ENCODE data around the gene TAAR9.

Gene TAAR9

GRCh38 chr6:132567566-132567965 lies 29.5 kb downstream of the TAAR9 start:
- H3K4me3 ChIP-seq (ENCODE audit: low read length): no peak overlapping the region
- TF ChIP-seq, protein P1, sequence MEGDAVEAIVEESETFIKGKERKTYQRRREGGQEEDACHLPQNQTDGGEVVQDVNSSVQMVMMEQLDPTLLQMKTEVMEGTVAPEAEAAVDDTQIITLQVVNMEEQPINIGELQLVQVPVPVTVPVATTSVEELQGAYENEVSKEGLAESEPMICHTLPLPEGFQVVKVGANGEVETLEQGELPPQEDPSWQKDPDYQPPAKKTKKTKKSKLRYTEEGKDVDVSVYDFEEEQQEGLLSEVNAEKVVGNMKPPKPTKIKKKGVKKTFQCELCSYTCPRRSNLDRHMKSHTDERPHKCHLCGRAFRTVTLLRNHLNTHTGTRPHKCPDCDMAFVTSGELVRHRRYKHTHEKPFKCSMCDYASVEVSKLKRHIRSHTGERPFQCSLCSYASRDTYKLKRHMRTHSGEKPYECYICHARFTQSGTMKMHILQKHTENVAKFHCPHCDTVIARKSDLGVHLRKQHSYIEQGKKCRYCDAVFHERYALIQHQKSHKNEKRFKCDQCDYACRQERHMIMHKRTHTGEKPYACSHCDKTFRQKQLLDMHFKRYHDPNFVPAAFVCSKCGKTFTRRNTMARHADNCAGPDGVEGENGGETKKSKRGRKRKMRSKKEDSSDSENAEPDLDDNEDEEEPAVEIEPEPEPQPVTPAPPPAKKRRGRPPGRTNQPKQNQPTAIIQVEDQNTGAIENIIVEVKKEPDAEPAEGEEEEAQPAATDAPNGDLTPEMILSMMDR (IDR thresholded peaks at IDR 0.05; ENCODE audit: insufficient read depth, low read depth, low read length, missing control alignments): no peak
- no peak for DNase-seq (ENCODE audit: low read depth)

DNA sequence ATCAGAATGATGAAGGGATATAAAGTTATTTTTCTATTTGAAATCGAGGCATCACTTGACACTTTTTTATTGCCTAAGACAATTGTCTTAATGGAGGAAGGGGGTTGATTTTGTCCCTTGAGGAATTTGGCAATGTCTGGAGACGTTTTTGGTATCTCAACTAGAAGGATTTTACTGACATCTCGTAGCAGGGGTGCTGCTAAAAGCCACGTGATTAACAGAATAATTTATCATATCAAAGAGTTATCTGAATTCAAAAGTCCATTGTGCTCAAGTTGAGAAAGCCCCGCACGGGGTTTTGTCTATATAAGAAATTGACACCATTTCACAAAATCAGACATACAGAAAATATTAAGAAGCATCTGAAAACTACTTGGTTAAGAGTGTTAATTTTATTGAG lies 30.5 kb downstream of the TAAR9 start:
- DNase-seq (ENCODE audit: low read depth): no peak
- no peak overlapping the region for H3K4me3 ChIP-seq (ENCODE audit: low read length)
- TF ChIP-seq, protein P1 (IDR thresholded peaks at IDR 0.05; ENCODE audit: insufficient read depth, low read depth, low read length, missing control alignments): no peak

- TF ChIP-seq, protein P1 (IDR thresholded peaks at IDR 0.05; ENCODE audit: insufficient read depth, low read depth, low read length, missing control alignments): no peak
- no peak for DNase-seq (ENCODE audit: low read depth)
- H3K4me3 ChIP-seq (ENCODE audit: low read length): no peak overlapping the region
These were observed 31.1 kb downstream of the TAAR9 start for GRCh38 chr6:132569170-132569569.

- TF ChIP-seq, protein P1 (IDR thresholded peaks at IDR 0.05; ENCODE audit: insufficient read depth, low read depth, low read length, missing control alignments): no peak
- no peak within 1 kb of the TSS for H3K4me3 ChIP-seq (ENCODE audit: low read length)
- DNase-seq (ENCODE audit: low read depth): no peak
These were observed 32.2 kb downstream of the TAAR9 start, which contains the start of gene TAAR6 for GRCh38 chr6:132570221-132570777. TSS of gene TAAR6 (plus strand) at chr6:132570322. CDS start at chr6:132570322, 0 bp downstream.

GRCh38 chr6:132571774-132572173 lies 33.7 kb downstream of the TAAR9 start:
- H3K4me3 ChIP-seq (ENCODE audit: low read length): no peak overlapping the region
- DNase-seq (ENCODE audit: low read depth): no peak
- TF ChIP-seq, protein P1 (IDR thresholded peaks at IDR 0.05; ENCODE audit: insufficient read depth, low read depth, low read length, missing control alignments): no peak

DNA sequence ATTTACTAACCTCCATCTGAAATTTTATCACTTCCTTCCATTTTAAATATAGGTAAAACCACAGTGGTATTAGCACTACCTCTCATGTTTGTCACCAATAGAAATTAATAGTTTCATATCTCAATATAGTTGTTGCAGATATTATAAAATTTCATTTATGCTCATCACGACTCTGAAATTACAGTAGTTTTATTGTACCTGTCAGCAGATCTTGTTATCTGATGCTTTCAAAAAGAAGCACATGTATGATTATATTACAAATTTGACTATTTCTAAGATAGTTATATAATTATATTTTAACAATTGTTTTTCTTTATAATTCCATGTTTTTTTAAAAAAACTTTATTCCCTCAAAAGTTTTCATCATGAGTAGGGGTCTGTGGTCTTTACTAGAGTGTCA lies 46.6 kb downstream of the TAAR9 start:
- H3K4me3 ChIP-seq (ENCODE audit: low read length): no peak overlapping the region
- DNase-seq (ENCODE audit: low read depth): no peak
- TF ChIP-seq, protein P1 (IDR thresholded peaks at IDR 0.05; ENCODE audit: insufficient read depth, low read depth, low read length, missing control alignments): no peak

DNA sequence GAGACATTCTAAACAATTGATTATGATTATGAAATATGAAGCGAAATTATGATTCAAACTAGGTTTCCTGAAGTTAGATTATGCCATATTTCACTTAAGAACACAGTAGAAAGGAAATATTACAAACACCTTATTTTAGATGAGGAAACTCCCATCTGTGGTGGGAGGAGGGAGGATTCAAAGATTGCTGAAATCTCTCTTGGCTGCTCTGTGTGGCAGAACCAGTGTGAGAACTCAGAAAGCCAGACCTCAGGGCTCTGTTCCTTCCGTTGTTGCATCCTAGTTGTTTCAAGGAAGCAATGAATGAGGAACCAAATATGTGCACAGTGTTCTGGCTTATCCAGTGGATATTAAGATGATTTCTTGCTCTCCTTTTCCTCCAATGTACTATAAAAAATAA lies 49.3 kb downstream of the TAAR9 start:
- TF ChIP-seq, protein P1 (IDR thresholded peaks at IDR 0.05; ENCODE audit: insufficient read depth, low read depth, low read length, missing control alignments): no peak
- no peak for DNase-seq (ENCODE audit: low read depth)
- no peak overlapping the region for H3K4me3 ChIP-seq (ENCODE audit: low read length)
